SK-N-SH (cell line): ENCODE results near the gene FADD.

ENCODE experiments used
- CTCF ChIP-seq: fragments of 200-600 bp; sonication (generic); IDR thresholded peaks from 2 replicates; pipeline ENCODE4 v1.6.1; 2017; ENCODE audit warnings: antibody characterized with exemption, mild to moderate bottlenecking, moderate library complexity
- EP300 ChIP-seq, 2 experiments: IDR thresholded peaks; 2 replicates each; pipeline versions ENCODE4 v1.4.0 to v1.6.1; 2012; ENCODE audit warnings: borderline replicate concordance in 1 of 2, low read depth in 1 of 2, low read length in 1 of 2
- MAX ChIP-seq: IDR thresholded peaks from 2 replicates; pipeline ENCODE4 v1.4.0; 2012; ENCODE audit warnings: low read depth
- NFIC ChIP-seq: IDR thresholded peaks from 2 replicates; pipeline ENCODE4 v1.4.0; 2012; ENCODE audit warnings: borderline replicate concordance
- NRF1 ChIP-seq: IDR thresholded peaks from 2 replicates; pipeline ENCODE4 v1.6.1; 2012; ENCODE audit warnings: low read depth, mild to moderate bottlenecking, low read length
- PBX3 ChIP-seq: IDR thresholded peaks from 2 replicates; pipeline ENCODE4; 2012
- POLR2AphosphoS5 ChIP-seq: IDR thresholded peaks from 2 replicates; pipeline ENCODE4 v1.6.1; 2012; ENCODE audit warnings: low read depth, low read length
- RAD21 ChIP-seq: IDR thresholded peaks from 2 replicates; pipeline ENCODE4 v1.6.1; 2012; ENCODE audit warnings: mild to moderate bottlenecking, low read length
- REST ChIP-seq: IDR thresholded peaks from 2 replicates; pipeline ENCODE4 v1.6.1; 2012; ENCODE audit warnings: mild to moderate bottlenecking, low read depth, low read length, moderate library complexity
- RXRA ChIP-seq: IDR thresholded peaks from 2 replicates; pipeline ENCODE4 v1.4.0; 2012; ENCODE audit warnings: low read depth, mild to moderate bottlenecking, borderline replicate concordance
- TAF1 ChIP-seq: IDR thresholded peaks from 2 replicates; pipeline ENCODE4 v1.6.1; 2012; ENCODE audit warnings: low read depth, mild to moderate bottlenecking, low read length, moderate library complexity, borderline replicate concordance
- TCF12 ChIP-seq: IDR thresholded peaks from 2 replicates; pipeline ENCODE4 v1.4.0; 2012

GRCh38 chr11:70226967-70227366 lies 23.9 kb downstream of the FADD start:
- TF ChIP-seq TCF12 (no peak), CTCF (peak; percentile 45), EP300 (IDR thresholded peaks at IDR 0.05; ENCODE audit: borderline replicate concordance in 1 of 2, low read depth in 1 of 2, low read length in 1 of 2) (no peak), RXRA (no peak), MAX (no peak), TAF1 (no peak), REST (no peak), PBX3 (no peak), RAD21 (no peak; the same call in 1 of the 2 replicates), POLR2AphosphoS5 (no peak), NRF1 (no peak), NFIC (no peak)
